Mesendoderm (in vitro differentiated cells): ENCODE results near the gene TASP1.

Source experiments
- DNase-seq: peaks from one replicate; pipeline ENCODE4 v3.0.0; 2013
- H2AK5ac ChIP-seq: 2 replicates; pipeline ENCODE4 v1.6.1; 2013; ENCODE audit warnings: low read length, inconsistent platforms
- H2BK120ac ChIP-seq: 2 replicates; pipeline ENCODE4 v1.6.1; 2013; ENCODE audit warnings: low read depth, mild to moderate bottlenecking, low read length, moderate library complexity, mixed read lengths
- H2BK15ac ChIP-seq: replicated peaks from 2 replicates; pipeline ENCODE4 v1.6.1; 2013; ENCODE audit warnings: low read depth, mild to moderate bottlenecking, moderate library complexity
- H2BK5ac ChIP-seq: 2 replicates; pipeline ENCODE4 v1.6.1; 2013; ENCODE audit warnings: low read length, inconsistent platforms
- H3K18ac ChIP-seq: 2 replicates; pipeline ENCODE4 v1.6.1; 2013; ENCODE audit warnings: mild to moderate bottlenecking, low read length, mixed read lengths
- H3K23ac ChIP-seq: one replicate; pipeline ENCODE4 v1.6.1; 2013; ENCODE audit warnings: low read length
- H3K27ac ChIP-seq: 2 replicates; pipeline ENCODE4 v1.5.1; 2013; ENCODE audit warnings: low read depth, mild to moderate bottlenecking, inconsistent platforms, low read length, moderate library complexity
- H3K27me3 ChIP-seq: 2 replicates; pipeline ENCODE4 v1.6.1; 2013; ENCODE audit warnings: low read length, control low read depth, mild to moderate bottlenecking, inconsistent platforms; ENCODE audit not compliant: insufficient read depth, poor library complexity
- H3K36me3 ChIP-seq: 2 replicates; pipeline ENCODE4 v1.6.1; 2013; ENCODE audit warnings: low read length, inconsistent platforms; ENCODE audit not compliant: control insufficient read depth, insufficient read depth
- H3K4ac ChIP-seq: one replicate; pipeline ENCODE4 v1.6.1; 2013; ENCODE audit warnings: low read depth, mild to moderate bottlenecking, low read length, moderate library complexity
- H3K4me1 ChIP-seq: 2 replicates; pipeline ENCODE4 v1.6.1; 2013; ENCODE audit warnings: low read depth, low read length, inconsistent platforms; ENCODE audit not compliant: control insufficient read depth
- H3K4me2 ChIP-seq: 2 replicates; pipeline ENCODE4 v1.6.1; 2013; ENCODE audit warnings: low read length
- H3K4me3 ChIP-seq: 2 replicates; pipeline ENCODE4 v1.5.1; 2013; ENCODE audit warnings: mild to moderate bottlenecking, low read length
- H3K56ac ChIP-seq: one replicate; pipeline ENCODE4 v1.6.1; 2013; ENCODE audit warnings: low read length
- H3K79me1 ChIP-seq: 2 replicates; pipeline ENCODE4 v1.6.1; 2013; ENCODE audit warnings: low read length, inconsistent platforms
- H3K79me2 ChIP-seq: 2 replicates; pipeline ENCODE4 v1.6.1; 2013; ENCODE audit warnings: mild to moderate bottlenecking, low read length; ENCODE audit not compliant: control insufficient read depth, insufficient read depth
- H3K9ac ChIP-seq: 2 replicates; pipeline ENCODE4 v1.6.1; 2013; ENCODE audit warnings: low read length, inconsistent platforms
- H4K5ac ChIP-seq: one replicate; pipeline ENCODE4 v1.6.1; 2013; ENCODE audit warnings: low read length
- H4K8ac ChIP-seq: one replicate; pipeline ENCODE4 v1.6.1; 2013; ENCODE audit warnings: low read depth, mild to moderate bottlenecking, control low read depth, low read length, moderate library complexity
- WGBS: extraction: QIAGEN DNeasy Blood & Tissue Kit; methylation state at CpG from one replicate; pipeline ENCODE4 v1.1.7; 2013; ENCODE audit warnings: low lambda C conversion rate, missing lambda C conversion rate; ENCODE audit not compliant: insufficient coverage; ENCODE audit errors: extremely low coverage; 5-methylcytosine and 5-hydroxymethylcytosine counted together

TASP1 gene

GRCh38 chr20:13656721-13657368 lies 18.1 kb upstream of the TASP1 start:
- no peak overlapping the region for H2BK15ac ChIP-seq
- no peak overlapping the region for H4K8ac ChIP-seq
- WGBS: no CpG with 5 or more reads among the region's 4 CpGs
- no peak overlapping the region for H4K5ac ChIP-seq
- no peak overlapping the region for H3K9ac ChIP-seq
- no peaks in the 10 kb centered on the region for H3K27me3 ChIP-seq
- no peak overlapping the region for H3K4ac ChIP-seq
- H3K18ac ChIP-seq: no peak overlapping the region
- no peaks in the 10 kb centered on the region for H3K79me2 ChIP-seq
- no peak overlapping the region for H2BK120ac ChIP-seq
- no peak overlapping the region for H2BK5ac ChIP-seq
- H3K23ac ChIP-seq: no peak overlapping the region
- no peak for DNase-seq
- H3K79me1 ChIP-seq: no peaks in the 10 kb centered on the region
- no peak overlapping the region for H3K4me2 ChIP-seq
- H3K4me1 ChIP-seq: no peaks in the 10 kb centered on the region
- H3K27ac ChIP-seq: no peak overlapping the region
- H3K56ac ChIP-seq: no peak overlapping the region
- no peak overlapping the region for H3K4me3 ChIP-seq
- H2AK5ac ChIP-seq: no peak overlapping the region
- no peaks in the 10 kb centered on the region for H3K36me3 ChIP-seq

DNA sequence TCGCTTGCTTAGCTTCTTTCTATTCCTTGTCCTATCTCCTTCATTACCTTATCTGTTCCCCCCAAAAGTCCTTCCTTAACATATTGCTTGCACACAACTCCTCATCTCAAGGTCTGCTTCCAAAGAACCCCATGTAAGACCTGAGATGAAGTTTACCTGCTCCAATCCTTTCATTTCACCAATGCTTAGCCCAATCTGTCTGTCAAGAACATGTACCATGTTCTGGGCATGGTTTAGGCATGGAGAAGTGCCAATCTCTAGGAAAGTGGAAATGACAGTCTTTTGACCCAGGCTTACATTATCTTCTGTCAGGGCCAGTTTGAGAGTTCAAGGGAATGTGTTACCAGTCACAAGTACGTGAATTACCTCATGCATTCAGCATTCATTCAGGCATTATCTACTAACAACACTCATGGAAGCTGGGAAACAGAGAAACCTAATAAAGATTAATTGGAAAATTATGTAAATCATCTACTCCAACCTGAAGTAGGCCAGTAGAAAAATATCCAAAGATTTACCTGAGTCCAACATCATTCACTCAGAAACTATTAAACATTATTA lies 15.8 kb upstream of the TASP1 start:
- no peak for DNase-seq
- Histone ChIP-seq H3K27ac (no peak overlapping the region), H3K4ac (no peak overlapping the region), H2BK5ac (no peak overlapping the region), H3K18ac (no peak overlapping the region), H3K79me2 (no peaks in the 10 kb centered on the region), H3K4me3 (no peak overlapping the region), H3K4me1 (no peaks in the 10 kb centered on the region), H4K8ac (no peak overlapping the region), H3K79me1 (no peaks in the 10 kb centered on the region), H2BK15ac (no peak overlapping the region), H3K23ac (no peak overlapping the region), H3K27me3 (no peaks in the 10 kb centered on the region), H3K4me2 (no peak overlapping the region), H2AK5ac (no peak overlapping the region), H4K5ac (no peak overlapping the region), H3K36me3 (no peaks in the 10 kb centered on the region), H2BK120ac (no peak overlapping the region), H3K9ac (no peak overlapping the region), H3K56ac (no peak overlapping the region)
- no CpG with 5 or more reads among the region's 2 CpGs for WGBS

DNA sequence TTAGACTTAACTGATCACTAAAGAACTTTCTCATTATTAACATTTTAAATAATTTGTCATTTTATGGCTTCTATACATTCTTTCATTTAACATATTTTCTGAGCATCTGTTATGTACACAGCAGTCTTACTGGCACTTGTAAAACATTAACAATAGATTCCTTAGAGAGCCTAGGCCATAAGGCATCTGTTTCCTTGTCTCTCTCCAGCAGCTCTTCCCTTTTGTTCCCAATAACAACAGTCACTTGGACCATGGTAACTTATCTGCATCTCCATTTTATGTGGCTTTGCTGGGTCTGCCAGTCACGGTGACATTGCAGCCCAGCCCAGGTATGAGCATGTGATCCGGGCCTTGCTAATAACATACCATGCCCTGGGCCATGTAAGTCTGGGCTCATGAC lies 11.7 kb upstream of the TASP1 start:
- Histone ChIP-seq H3K18ac (no peak overlapping the region), H3K27ac (no peak overlapping the region), H3K36me3 (no peaks in the 10 kb centered on the region), H3K9ac (no peak overlapping the region), H2BK120ac (no peak overlapping the region), H3K4ac (no peak overlapping the region), H4K5ac (no peak overlapping the region), H3K79me2 (no peaks in the 10 kb centered on the region), H3K56ac (no peak overlapping the region), H4K8ac (no peak overlapping the region), H3K27me3 (no peaks in the 10 kb centered on the region), H2AK5ac (no peak overlapping the region), H3K4me1 (no peaks in the 10 kb centered on the region), H3K4me3 (no peak overlapping the region), H2BK15ac (no peak overlapping the region), H2BK5ac (no peak overlapping the region), H3K23ac (no peak overlapping the region), H3K4me2 (no peak overlapping the region), H3K79me1 (no peaks in the 10 kb centered on the region)
- no peak for DNase-seq
- no CpG with 5 or more reads among the region's 2 CpGs for WGBS

GRCh38 chr20:13648291-13649228 lies 9.8 kb upstream of the TASP1 start:
- Histone ChIP-seq H3K79me1 (no peaks in the 10 kb centered on the region), H3K56ac (no peak overlapping the region), H2BK120ac (no peak overlapping the region), H2AK5ac (no peak overlapping the region), H3K23ac (no peak overlapping the region), H3K36me3 (no peaks in the 10 kb centered on the region), H3K27ac (no peak overlapping the region), H4K5ac (no peak overlapping the region), H3K4me3 (no peak overlapping the region), H3K4me1 (no peaks in the 10 kb centered on the region), H3K4me2 (no peak overlapping the region), H3K4ac (no peak overlapping the region), H2BK15ac (no peak overlapping the region), H4K8ac (no peak overlapping the region), H2BK5ac (no peak overlapping the region), H3K79me2 (no peaks in the 10 kb centered on the region), H3K9ac (no peak overlapping the region), H3K18ac (no peak overlapping the region), H3K27me3 (no peaks in the 10 kb centered on the region)
- no CpG with 5 or more reads among the region's 10 CpGs for WGBS
- DNase-seq: no peak

DNA sequence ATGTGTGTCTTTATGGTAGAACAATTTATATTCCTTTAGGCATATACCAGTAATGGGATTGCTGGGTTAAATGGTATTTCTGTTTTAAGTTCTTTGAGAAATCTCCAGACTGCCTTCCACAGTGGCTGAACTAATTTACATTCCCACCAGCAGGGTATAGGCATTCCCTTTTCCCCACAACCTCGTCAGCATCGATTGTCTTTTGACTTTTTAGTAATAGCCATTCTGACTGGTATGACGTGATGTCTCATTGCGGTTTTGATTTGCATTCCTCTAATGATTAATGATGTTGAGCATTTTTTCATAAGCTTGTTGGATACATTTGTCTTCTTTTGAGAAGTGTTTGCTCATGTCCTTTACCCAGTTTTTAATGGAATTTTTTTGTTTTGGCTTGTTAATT lies 5.3 kb upstream of the TASP1 start:
- H3K9ac ChIP-seq: no peak overlapping the region
- H3K79me2 ChIP-seq: no peaks in the 10 kb centered on the region
- DNase-seq: no peak
- H4K8ac ChIP-seq: no peak overlapping the region
- H3K79me1 ChIP-seq: no peaks in the 10 kb centered on the region
- H3K18ac ChIP-seq: no peak overlapping the region
- H4K5ac ChIP-seq: no peak overlapping the region
- H2AK5ac ChIP-seq: no peak overlapping the region
- H2BK120ac ChIP-seq: no peak overlapping the region
- no CpG with 5 or more reads among the region's 4 CpGs for WGBS
- no peak overlapping the region for H2BK5ac ChIP-seq
- H3K4me2 ChIP-seq: no peak overlapping the region
- no peaks in the 10 kb centered on the region for H3K36me3 ChIP-seq
- no peaks in the 10 kb centered on the region for H3K4me1 ChIP-seq
- H3K27me3 ChIP-seq: no peaks in the 10 kb centered on the region
- H3K4me3 ChIP-seq: no peak overlapping the region
- H3K56ac ChIP-seq: no peak overlapping the region
- no peak overlapping the region for H3K4ac ChIP-seq
- no peak overlapping the region for H3K27ac ChIP-seq
- no peak overlapping the region for H2BK15ac ChIP-seq
- no peak overlapping the region for H3K23ac ChIP-seq
